NB4 (cell line): ENCODE measurements around the gene KDM4B.

Experiments used
- CTCF ChIP-seq: IDR thresholded peaks from one replicate; pipeline ENCODE4 v1.5.1; 2012; ENCODE audit warnings: low read depth, low read length
- MAX ChIP-seq: IDR thresholded peaks from 2 replicates; pipeline ENCODE4 v1.6.1; 2011; ENCODE audit warnings: low read depth, low read length

- TF ChIP-seq CTCF: no peak
- TF ChIP-seq MAX: no peak
Observed at GRCh38 chr19:5132698-5133651, 164.1 kb downstream of the KDM4B start.
